GM12864 (cell line): ENCODE results near the gene TMEM181.
A peak's percentile ranks its signal among the peaks of the same experiment; 100 is the strongest.

ENCODE experiments used
- DNase-seq: peaks from one replicate; pipeline ENCODE4 v3.0.0-alpha.2; 2011; ENCODE audit warnings: low read depth
- H3K4me3 ChIP-seq: 2 replicates; pipeline ENCODE4 v1.5.1; 2011; ENCODE audit warnings: mild to moderate bottlenecking, low read depth, low read length, control low read depth
- CTCF ChIP-seq: IDR thresholded peaks from 2 replicates; pipeline ENCODE4 v1.5.1; 2011; ENCODE audit warnings: low read depth, mild to moderate bottlenecking, moderate library complexity, low read length, control low read depth, inconsistent platforms; ENCODE audit errors: missing control alignments

Gene TMEM181

GRCh38 chr6:158640519-158640918, 80.6 kb downstream of the TMEM181 start:
- TF ChIP-seq CTCF, result no peak
- H3K4me3 ChIP-seq, result no peak overlapping the region
- no peak for DNase-seq

GRCh38 chr6:158642097-158642601, 82.3 kb downstream of the TMEM181 start:
- no peak for TF ChIP-seq CTCF
- DNase-seq, result no peak

GRCh38 chr6:158643836-158644230, 83.9 kb downstream of the TMEM181 start:
- peak overlapping the region; percentile 99 for H3K4me3 ChIP-seq
- no peak for DNase-seq
- no peak for TF ChIP-seq CTCF

More at GRCh38 chr6:158642097-158642601, 82.3 kb downstream of the TMEM181 start:
- H3K4me3 ChIP-seq, result no peak overlapping the region

GRCh38 chr6:158644231-158645063, 84.6 kb downstream of the TMEM181 start, which contains the start of gene DYNLT1:
Gene DYNLT1 (minus strand): TSS chr6:158644743. CDS start chr6:158644708, 35 bp downstream.
- DNase-seq, result no peak
- TF ChIP-seq CTCF, result no peak
- H3K4me3 ChIP-seq, result peak within 1 kb of the TSS; percentile 99

GRCh38 chr6:158645064-158646022, 85.5 kb downstream of the TMEM181 start:
- no peak for DNase-seq
- no peak for TF ChIP-seq CTCF
- peak overlapping the region; percentile 99 for H3K4me3 ChIP-seq

GRCh38 chr6:158646023-158646910, 86.4 kb downstream of the TMEM181 start:
- TF ChIP-seq CTCF, result no peak
- H3K4me3 ChIP-seq, result no peak overlapping the region
- DNase-seq, result no peak
